Adipocyte (in vitro differentiated cells): ENCODE results near the gene TMEM117.
"Not testable (repeated sequence)": the region's sequence is repeated elsewhere in the genome, so short reads cannot be mapped to it uniquely, and the experiment has no call there.

ENCODE experiments used
- DNase-seq: peaks from one replicate; pipeline ENCODE4 v3.0.0-alpha.2; 2015; ENCODE audit warnings: low read depth
- H3K27me3 ChIP-seq: replicated peaks from 2 replicates; pipeline ENCODE4 v1.7.0; 2013; ENCODE audit warnings: mild to moderate bottlenecking, low read length, moderate library complexity; ENCODE audit not compliant: control insufficient read depth, insufficient read depth
- H3K36me3 ChIP-seq: 2 replicates; pipeline ENCODE4 v1.7.0; 2013; ENCODE audit warnings: low read length, mild to moderate bottlenecking, moderate library complexity; ENCODE audit not compliant: control insufficient read depth, insufficient read depth, severe bottlenecking
- H3K4me1 ChIP-seq: 2 replicates; pipeline ENCODE4 v1.7.0; 2013; ENCODE audit warnings: mild to moderate bottlenecking, low read length, moderate library complexity; ENCODE audit not compliant: control insufficient read depth, insufficient read depth
- H3K4me3 ChIP-seq: 2 replicates; pipeline ENCODE4 v1.7.0; 2013; ENCODE audit warnings: mild to moderate bottlenecking, low read length, moderate library complexity
- H3K9ac ChIP-seq: 2 replicates; pipeline ENCODE4 v1.7.0; 2013; ENCODE audit warnings: mild to moderate bottlenecking, low read length, moderate library complexity
- H3K9me3 ChIP-seq: 2 replicates; pipeline ENCODE4 v1.7.0; 2013; ENCODE audit warnings: mild to moderate bottlenecking, low read length, moderate library complexity; ENCODE audit not compliant: control insufficient read depth

Gene TMEM117

GRCh38 chr12:44031472-44032185 lies 195.7 kb downstream of the TMEM117 start:
- no peaks in the 10 kb centered on the region for H3K27me3 ChIP-seq
- peaks cover 10% of the 10 kb centered on the region for H3K9me3 ChIP-seq
- H3K4me1 ChIP-seq = no peaks in the 10 kb centered on the region
- no peak for DNase-seq
- no peak overlapping the region for H3K9ac ChIP-seq
- H3K36me3 ChIP-seq = no peaks in the 10 kb centered on the region
- no peak overlapping the region for H3K4me3 ChIP-seq

GRCh38 chr12:44034906-44035305 lies 199.0 kb downstream of the TMEM117 start:
- DNase-seq = no peak
- no peak overlapping the region for H3K4me3 ChIP-seq
- peaks cover 10% of the 10 kb centered on the region for H3K9me3 ChIP-seq
- H3K4me1 ChIP-seq = no peaks in the 10 kb centered on the region
- H3K36me3 ChIP-seq = no peaks in the 10 kb centered on the region
- no peak overlapping the region for H3K9ac ChIP-seq
- H3K27me3 ChIP-seq = no peaks in the 10 kb centered on the region

GRCh38 chr12:44036875-44037443 lies 201.1 kb downstream of the TMEM117 start:
- no peaks in the 10 kb centered on the region for H3K4me1 ChIP-seq
- H3K36me3 ChIP-seq = no peaks in the 10 kb centered on the region
- H3K27me3 ChIP-seq = no peaks in the 10 kb centered on the region
- no peak overlapping the region for H3K4me3 ChIP-seq
- no peak overlapping the region for H3K9ac ChIP-seq
- DNase-seq = no peak
- peaks cover under 1% of the 10 kb centered on the region for H3K9me3 ChIP-seq

DNA sequence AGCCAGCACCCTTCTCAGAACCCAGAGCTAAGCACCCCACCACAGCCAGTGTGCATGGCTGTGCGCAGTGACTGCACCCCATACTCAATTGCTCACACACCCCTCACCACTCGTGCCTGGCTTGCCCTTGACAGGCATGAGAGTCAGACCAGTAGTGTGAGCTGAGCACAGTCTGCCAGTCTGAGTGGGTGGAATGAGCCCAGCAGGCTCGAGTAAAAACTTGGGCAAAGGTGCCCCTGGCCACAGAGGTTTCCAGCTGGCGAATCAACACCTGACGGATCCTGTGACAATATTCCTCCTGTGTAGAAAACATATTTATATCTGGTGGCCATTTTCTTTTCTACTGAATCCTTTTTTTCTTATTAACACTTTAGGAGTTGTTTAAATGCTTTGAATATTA lies 202.5 kb downstream of the TMEM117 start:
- DNase-seq = no peak
- no peaks in the 10 kb centered on the region for H3K9me3 ChIP-seq
- H3K4me1 ChIP-seq = no peaks in the 10 kb centered on the region
- no peaks in the 10 kb centered on the region for H3K27me3 ChIP-seq
- no peak overlapping the region for H3K9ac ChIP-seq
- no peaks in the 10 kb centered on the region for H3K36me3 ChIP-seq
- H3K4me3 ChIP-seq = no peak overlapping the region

DNA sequence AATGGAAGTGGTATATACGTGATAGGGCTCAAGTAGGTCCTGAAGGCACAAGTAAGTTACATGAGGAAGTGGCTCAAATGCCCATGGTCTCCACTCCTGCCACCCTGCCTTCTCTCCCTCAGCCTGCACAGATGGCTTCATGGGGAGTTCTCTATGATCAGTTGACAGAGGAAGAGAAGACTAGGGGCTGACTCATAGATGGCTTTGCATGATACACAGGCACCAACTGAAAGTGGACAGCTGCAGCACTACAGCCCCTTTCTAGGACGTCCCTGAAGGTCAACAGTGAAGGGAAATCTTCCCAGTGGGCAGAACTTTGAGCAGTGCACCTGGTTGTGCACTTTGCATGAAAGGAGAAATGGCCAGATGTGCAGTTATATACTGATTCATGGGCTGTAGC lies 208.6 kb downstream of the TMEM117 start:
- DNase-seq, H3K9ac ChIP-seq, H3K4me3 ChIP-seq, H3K27me3 ChIP-seq, H3K4me1 ChIP-seq, H3K36me3 ChIP-seq, H3K9me3 ChIP-seq: not testable (repeated sequence)

GRCh38 chr12:44046732-44047417 lies 211.0 kb downstream of the TMEM117 start:
- H3K27me3 ChIP-seq = no peaks in the 10 kb centered on the region
- H3K4me3 ChIP-seq = no peak overlapping the region
- H3K9me3 ChIP-seq = no peaks in the 10 kb centered on the region
- no peak overlapping the region for H3K9ac ChIP-seq
- H3K36me3 ChIP-seq = no peaks in the 10 kb centered on the region
- H3K4me1 ChIP-seq = no peaks in the 10 kb centered on the region
- no peak for DNase-seq

DNA sequence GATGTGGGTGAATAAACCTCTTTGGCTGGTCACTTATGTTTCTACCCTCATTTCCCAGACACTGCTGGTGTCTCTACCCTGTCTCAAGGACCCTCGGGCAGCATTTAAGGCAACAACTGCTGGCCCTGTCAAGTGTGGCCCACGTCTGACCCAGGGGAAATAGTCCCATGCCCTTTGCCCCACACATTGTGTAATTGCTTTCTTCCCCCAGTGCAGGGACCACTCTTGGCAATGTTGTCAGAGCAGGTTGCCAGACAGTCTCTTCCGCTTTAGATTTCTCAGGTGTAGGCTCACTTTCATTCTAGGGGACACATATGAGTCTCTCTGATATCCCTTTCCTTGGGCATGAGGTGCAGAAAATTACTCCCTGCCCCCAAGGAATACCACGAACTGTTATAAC lies 216.7 kb downstream of the TMEM117 start:
- no peaks in the 10 kb centered on the region for H3K9me3 ChIP-seq
- no peak for DNase-seq

DNA sequence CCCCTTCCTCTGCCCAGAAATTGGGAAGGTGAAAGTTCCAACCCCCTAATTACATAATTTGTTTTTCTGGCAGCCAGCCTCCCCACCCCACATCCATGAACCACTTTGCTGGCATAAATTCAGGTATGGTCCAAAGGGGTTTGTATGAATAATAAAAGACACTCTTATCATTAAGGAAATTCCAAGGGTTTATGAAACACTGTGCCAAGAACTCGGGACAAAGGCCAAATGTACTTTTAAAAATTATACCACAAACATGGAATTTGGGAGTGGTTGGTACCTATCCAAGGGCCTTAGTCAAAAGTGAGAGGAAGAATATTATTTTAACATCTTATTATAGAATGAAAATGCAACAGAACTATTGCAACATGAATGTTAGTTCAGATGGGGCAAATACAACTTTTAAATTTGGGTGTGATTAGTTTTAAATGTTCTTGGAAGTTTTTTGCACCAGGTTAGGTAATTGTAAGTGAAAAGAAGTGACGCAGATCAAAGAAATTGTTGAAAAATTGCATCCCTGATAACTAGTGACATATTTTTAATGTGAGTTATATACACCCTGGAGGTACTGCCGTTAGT lies 217.8 kb downstream of the TMEM117 start:
- Histone ChIP-seq H3K27me3 (no peaks in the 10 kb centered on the region), H3K9ac (peak overlapping the region; percentile 8), H3K36me3 (no peaks in the 10 kb centered on the region), H3K4me1 (peaks cover 25% of the 10 kb centered on the region), H3K4me3 (peak overlapping the region; percentile 53), H3K9me3 (no peaks in the 10 kb centered on the region)
- peak; percentile 64 for DNase-seq

More for the DNA sequence above, 216.7 kb downstream of the TMEM117 start:
- Histone ChIP-seq H3K27me3 (no peaks in the 10 kb centered on the region), H3K4me1 (peaks cover 25% of the 10 kb centered on the region), H3K9ac (no peak overlapping the region), H3K4me3 (no peak overlapping the region), H3K36me3 (no peaks in the 10 kb centered on the region)

- Histone ChIP-seq H3K4me3 (peak overlapping the region; percentile 53), H3K9ac (peak overlapping the region; percentile 8), H3K9me3 (no peaks in the 10 kb centered on the region), H3K4me1 (peaks cover 25% of the 10 kb centered on the region), H3K36me3 (no peaks in the 10 kb centered on the region), H3K27me3 (no peaks in the 10 kb centered on the region)
- no peak for DNase-seq
These were observed 218.4 kb downstream of the TMEM117 start for GRCh38 chr12:44054281-44054680.

GRCh38 chr12:44058366-44058765 lies 222.5 kb downstream of the TMEM117 start:
- Histone ChIP-seq H3K9me3 (no peaks in the 10 kb centered on the region), H3K9ac (no peak overlapping the region), H3K4me1 (peaks cover 16% of the 10 kb centered on the region), H3K36me3 (no peaks in the 10 kb centered on the region), H3K4me3 (no peak overlapping the region), H3K27me3 (no peaks in the 10 kb centered on the region)
- DNase-seq = peak; percentile 25

DNA sequence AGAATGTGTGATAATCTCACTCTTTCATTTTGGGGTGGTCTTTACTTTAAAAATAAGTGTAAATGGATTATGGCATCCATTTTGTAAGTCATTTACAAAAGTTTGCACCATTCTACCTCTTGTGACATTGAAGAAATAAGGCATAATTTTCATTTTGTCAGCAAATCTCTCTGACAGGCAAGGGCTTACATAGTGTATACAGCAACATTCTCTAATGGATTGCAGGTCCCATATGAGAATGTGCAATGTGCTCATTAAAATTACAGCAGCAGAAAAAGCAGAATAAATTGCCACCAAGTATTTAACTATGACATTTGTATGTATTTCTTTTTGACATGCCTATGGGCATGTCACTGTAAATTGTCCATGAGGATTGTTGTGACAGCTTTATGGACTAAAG lies 223.6 kb downstream of the TMEM117 start:
- no peak overlapping the region for H3K4me3 ChIP-seq
- H3K9me3 ChIP-seq = no peaks in the 10 kb centered on the region
- H3K4me1 ChIP-seq = peaks cover 5% of the 10 kb centered on the region
- no peaks in the 10 kb centered on the region for H3K27me3 ChIP-seq
- H3K9ac ChIP-seq = no peak overlapping the region
- no peak for DNase-seq
- no peaks in the 10 kb centered on the region for H3K36me3 ChIP-seq
